Measurements from ENCODE around the gene IFITM10.

Gene IFITM10

GRCh38 chr11:1752907-1753228 lies 2.5 kb upstream of the IFITM10 start:
- Histone ChIP-seq H3K9me3 (ENCODE audit: insufficient read depth, low read length) (no peaks in the 10 kb centered on the region), H3K36me3 (ENCODE audit: low read length) (no peaks in the 10 kb centered on the region), H3K9me2 (replicated peaks; ENCODE audit: insufficient read depth, low read length) (no peaks in the 10 kb centered on the region), H3K4me3 (ENCODE audit: insufficient read depth, low read length, poor library complexity, severe bottlenecking) (no peak overlapping the region), H2AFZ (ENCODE audit: low read depth, low read length, severe bottlenecking) (no peak overlapping the region), H4K20me1 (ENCODE audit: low read depth, low read length) (no peaks in the 10 kb centered on the region), H3K27me3 (ENCODE audit: low read length) (no peaks in the 10 kb centered on the region), H3F3A (ENCODE audit: insufficient read depth) (no peaks in the 10 kb centered on the region), H3K9ac (ENCODE audit: low read length) (no peak overlapping the region), H3K27ac (ENCODE audit: low read depth, low read length) (no peak overlapping the region), H3K79me2 (ENCODE audit: insufficient read depth, low read length) (no peaks in the 10 kb centered on the region), H3K4me2 (ENCODE audit: low read depth, low read length, poor library complexity, severe bottlenecking) (no peak overlapping the region)
- TF ChIP-seq CTCF (IDR thresholded peaks at IDR 0.05; ENCODE audit: insufficient read depth, low read length, poor library complexity, severe bottlenecking) (no peak), EZH2phosphoT487 (conservative IDR thresholded peaks at IDR 0.05; ENCODE audit: low read length) (no peak)

- no peaks in the 10 kb centered on the region for H3F3A ChIP-seq (ENCODE audit: insufficient read depth)
- no peak overlapping the region for H3K4me3 ChIP-seq (ENCODE audit: insufficient read depth, low read length, poor library complexity, severe bottlenecking)
- no peak overlapping the region for H3K4me2 ChIP-seq (ENCODE audit: low read depth, low read length, poor library complexity, severe bottlenecking)
- no peaks in the 10 kb centered on the region for H3K79me2 ChIP-seq (ENCODE audit: insufficient read depth, low read length)
- TF ChIP-seq CTCF (IDR thresholded peaks at IDR 0.05; ENCODE audit: insufficient read depth, low read length, poor library complexity, severe bottlenecking) (no peak), EZH2phosphoT487 (conservative IDR thresholded peaks at IDR 0.05; ENCODE audit: low read length) (no peak)
- no peak overlapping the region for H3K27ac ChIP-seq (ENCODE audit: low read depth, low read length)
- H4K20me1 ChIP-seq (ENCODE audit: low read depth, low read length): no peaks in the 10 kb centered on the region
- no peaks in the 10 kb centered on the region for H3K27me3 ChIP-seq (ENCODE audit: low read length)
- H2AFZ ChIP-seq (ENCODE audit: low read depth, low read length, severe bottlenecking): no peak overlapping the region
- no peaks in the 10 kb centered on the region for H3K9me2 ChIP-seq (replicated peaks; ENCODE audit: insufficient read depth, low read length)
- H3K36me3 ChIP-seq (ENCODE audit: low read length): no peaks in the 10 kb centered on the region
- H3K9me3 ChIP-seq (ENCODE audit: insufficient read depth, low read length): no peaks in the 10 kb centered on the region
- no peak overlapping the region for H3K9ac ChIP-seq (ENCODE audit: low read length)
Measured at GRCh38 chr11:1751999-1752906, 1.9 kb upstream of the IFITM10 start.

GRCh38 chr11:1751531-1751921 lies 1.1 kb upstream of the IFITM10 start:
- Histone ChIP-seq H3K27ac (ENCODE audit: low read depth, low read length) (no peak overlapping the region), H3K9me2 (replicated peaks; ENCODE audit: insufficient read depth, low read length) (no peaks in the 10 kb centered on the region), H3K4me2 (ENCODE audit: low read depth, low read length, poor library complexity, severe bottlenecking) (no peak overlapping the region), H3K9ac (ENCODE audit: low read length) (no peak overlapping the region), H3K9me3 (ENCODE audit: insufficient read depth, low read length) (no peaks in the 10 kb centered on the region), H3K27me3 (ENCODE audit: low read length) (no peaks in the 10 kb centered on the region), H2AFZ (ENCODE audit: low read depth, low read length, severe bottlenecking) (no peak overlapping the region), H3K79me2 (ENCODE audit: insufficient read depth, low read length) (no peaks in the 10 kb centered on the region), H4K20me1 (ENCODE audit: low read depth, low read length) (no peaks in the 10 kb centered on the region), H3K4me3 (ENCODE audit: insufficient read depth, low read length, poor library complexity, severe bottlenecking) (no peak overlapping the region), H3K36me3 (ENCODE audit: low read length) (no peaks in the 10 kb centered on the region), H3F3A (ENCODE audit: insufficient read depth) (no peaks in the 10 kb centered on the region)
- no peak for TF ChIP-seq EZH2phosphoT487 (conservative IDR thresholded peaks at IDR 0.05; ENCODE audit: low read length)
- no peak for TF ChIP-seq CTCF (IDR thresholded peaks at IDR 0.05; ENCODE audit: insufficient read depth, low read length, poor library complexity, severe bottlenecking)
